HG03280 (cell line): ENCODE data around the gene SLC28A1.

Experiments used
- ATAC-seq: cut with Tn5 transposase; IDR thresholded peaks from one replicate; pipeline ENCODE4 v1.9.1; 2021; ENCODE audit warnings: mild to moderate bottlenecking, moderate library complexity; ENCODE audit not compliant: unreplicated experiment

Gene SLC28A1

DNA sequence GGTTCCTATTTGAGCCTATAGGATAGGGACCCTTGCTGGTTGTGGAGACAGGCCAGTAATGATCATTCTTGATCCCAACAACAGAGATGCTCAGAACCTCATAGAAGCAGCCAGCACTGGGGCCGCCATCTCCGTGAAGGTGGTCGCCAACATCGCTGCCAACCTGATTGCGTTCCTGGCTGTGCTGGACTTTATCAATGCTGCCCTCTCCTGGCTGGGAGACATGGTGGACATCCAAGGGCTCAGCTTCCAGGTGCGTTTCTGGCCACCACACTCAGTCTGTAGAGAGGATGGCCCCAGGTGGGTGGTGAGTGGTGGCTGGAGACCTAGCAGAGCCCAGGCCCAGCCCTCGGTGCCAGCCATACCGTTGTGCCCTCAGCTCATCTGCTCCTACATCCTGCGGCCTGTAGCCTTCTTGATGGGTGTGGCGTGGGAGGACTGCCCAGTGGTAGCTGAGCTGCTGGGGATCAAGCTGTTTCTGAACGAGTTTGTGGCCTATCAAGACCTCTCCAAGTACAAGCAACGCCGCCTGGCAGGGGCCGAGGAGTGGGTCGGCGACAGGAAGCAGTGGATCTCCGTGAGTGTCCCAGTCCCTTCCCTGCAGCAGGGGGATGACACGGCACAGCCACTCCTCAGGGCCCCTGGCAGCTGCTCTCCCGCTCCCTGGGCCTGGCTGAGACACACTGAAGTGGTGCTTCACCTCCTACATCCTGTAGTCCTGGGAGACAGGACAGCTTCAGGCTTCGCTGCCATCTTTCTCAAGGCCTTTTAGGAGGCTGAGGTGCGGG is 50.7 kb downstream of the SLC28A1 start:
- ATAC-seq, result no peak

DNA sequence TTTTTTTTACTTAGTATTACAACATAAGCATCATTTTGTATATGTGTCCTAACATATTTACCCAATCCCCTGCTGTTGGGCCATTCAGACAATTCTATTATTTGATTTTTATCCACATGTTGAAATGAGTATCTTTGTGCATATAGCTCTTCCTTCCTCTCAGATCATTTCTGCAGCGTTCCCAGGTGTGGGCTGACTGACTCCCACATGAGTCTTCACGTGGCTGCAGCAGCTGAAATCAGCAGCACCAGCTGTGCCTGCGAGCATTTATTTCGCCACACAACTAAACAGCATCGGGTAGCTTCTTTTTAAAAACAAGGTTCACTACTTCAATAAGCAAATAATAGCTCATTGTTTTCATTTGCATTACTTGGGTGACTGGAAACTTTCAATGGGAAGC is 52.7 kb downstream of the SLC28A1 start:
- ATAC-seq, result no peak

DNA sequence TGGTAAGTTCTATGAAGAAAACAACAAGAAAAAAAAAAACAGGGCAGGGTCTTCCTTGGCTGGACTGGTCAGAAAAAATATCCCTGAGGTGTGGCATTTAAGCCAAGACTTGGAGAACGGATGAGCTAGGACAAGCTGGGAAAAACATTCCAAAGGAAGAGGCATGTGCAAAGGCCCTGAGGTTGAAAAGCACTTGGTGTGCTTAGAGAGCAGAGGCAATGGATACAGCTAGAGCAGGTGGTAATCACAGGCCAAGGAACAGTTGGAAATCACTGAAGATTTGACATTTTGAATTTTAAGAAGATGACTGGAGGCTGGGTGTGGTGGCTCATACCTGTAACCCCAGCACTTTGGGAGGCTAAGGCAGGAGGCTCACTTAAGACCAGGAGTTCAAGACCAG is 54.3 kb downstream of the SLC28A1 start:
- ATAC-seq, result no peak

DNA sequence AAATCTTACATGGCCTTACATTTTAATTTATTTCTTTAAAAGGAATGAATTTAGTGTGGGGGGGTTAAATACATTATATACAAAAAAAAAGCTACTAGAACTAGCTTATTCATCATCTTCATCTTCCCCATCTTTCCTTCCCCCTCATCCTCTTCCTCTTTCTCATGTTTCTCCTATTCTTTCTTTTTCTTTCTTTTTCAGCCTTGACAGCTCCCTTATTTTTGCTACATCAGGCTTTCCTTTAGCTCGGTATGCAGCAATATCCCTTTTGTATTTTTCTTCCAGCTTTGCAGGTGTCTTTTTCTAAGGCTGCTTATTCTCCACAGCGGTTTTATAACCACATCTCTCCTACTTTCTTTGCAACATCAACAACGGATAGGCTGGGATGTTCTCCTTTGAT is 55.9 kb downstream of the SLC28A1 start:
- no peak for ATAC-seq

DNA sequence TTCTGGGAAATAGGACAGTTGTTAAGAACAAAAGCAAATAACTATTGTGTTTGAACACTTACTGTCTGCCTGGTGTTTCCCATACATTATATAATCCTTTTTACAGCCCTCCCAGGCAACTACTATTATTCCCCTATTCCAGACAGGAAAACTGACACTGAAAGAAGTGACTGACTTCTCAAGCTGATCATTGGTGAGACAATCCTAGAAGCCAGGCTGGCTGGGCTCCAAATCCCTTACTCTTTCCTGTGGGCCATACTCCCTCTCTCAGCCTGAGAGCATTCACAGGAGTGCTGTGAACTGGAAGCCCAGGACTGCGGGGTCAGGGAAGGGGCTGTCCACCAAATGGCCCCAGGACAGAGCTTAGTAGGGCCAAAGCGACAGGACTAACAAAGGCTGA is 58.0 kb downstream of the SLC28A1 start:
- no peak for ATAC-seq

DNA sequence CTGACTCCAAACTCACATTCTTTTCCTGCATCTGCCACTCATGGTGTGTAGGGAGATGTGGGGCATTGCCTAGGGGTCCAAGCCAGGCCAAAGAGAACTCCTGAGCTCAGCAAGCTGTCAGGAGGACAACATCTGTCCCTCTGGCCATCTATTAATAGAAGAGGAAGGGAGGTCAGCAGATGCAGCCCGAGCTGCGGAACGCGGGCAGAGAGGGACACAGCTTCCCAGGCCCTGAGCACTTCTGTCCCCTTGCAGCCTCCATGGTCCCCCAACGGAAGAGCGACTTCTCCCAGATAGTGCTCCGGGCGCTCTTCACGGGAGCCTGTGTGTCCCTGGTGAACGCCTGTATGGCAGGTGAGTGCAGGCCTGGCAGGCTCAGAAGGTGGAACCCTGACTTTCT is 59.8 kb downstream of the SLC28A1 start:
- no peak for ATAC-seq

DNA sequence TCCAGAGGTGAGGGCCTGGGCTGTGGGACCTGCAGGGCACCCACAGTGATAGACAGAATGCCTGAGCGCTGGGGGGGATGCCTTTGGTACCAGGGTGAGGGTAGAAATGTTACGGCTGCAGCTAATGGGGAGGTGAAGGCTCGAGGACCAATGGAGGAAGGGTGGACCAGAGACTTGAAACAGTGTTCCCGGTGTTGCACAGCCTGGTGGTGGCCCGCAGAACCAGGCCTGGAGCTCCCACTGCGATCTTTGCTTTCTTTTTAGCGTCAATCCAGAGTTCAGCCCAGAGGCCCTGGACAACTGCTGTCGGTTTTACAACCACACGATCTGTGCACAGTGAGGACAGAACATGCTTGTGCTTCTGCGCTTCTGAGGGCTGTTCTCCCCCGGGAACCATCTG is 60.4 kb downstream of the SLC28A1 start:
- no peak for ATAC-seq

DNA sequence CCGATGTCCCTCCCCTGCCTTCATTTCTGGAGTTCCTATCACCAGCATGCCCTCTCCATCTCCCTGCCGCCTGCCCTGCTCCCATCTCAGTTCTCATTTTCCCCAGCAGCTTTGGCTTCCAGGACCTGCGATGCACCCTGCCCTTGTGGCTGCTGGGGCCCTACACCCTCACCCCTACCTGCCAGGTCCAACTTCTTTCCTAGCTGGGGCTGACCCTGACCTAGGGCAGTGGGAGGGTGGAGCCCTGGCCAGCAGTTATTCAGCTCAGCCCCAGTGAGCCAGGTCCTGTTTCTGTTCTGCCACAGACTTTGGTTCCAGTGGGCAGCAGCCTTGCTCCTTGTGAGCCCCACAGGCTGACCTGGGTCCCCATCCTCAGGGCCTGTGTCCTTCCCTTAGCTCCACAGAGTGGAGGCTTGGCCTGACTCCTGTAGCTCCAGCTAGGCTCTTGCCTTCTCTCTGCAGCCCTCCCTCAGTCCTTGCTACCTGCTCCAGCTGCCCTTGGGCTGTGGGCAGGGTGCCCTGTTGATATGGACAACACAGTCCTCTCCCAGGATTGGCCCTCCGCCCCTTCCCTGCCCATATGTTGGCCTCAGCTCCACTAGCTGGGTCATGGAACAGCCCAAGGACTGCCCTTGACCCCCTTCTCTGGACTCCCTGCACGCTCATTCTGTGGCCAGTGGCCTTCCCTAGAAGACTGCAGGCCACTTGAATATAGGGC is 62.5 kb downstream of the SLC28A1 start:
- no peak for ATAC-seq

DNA sequence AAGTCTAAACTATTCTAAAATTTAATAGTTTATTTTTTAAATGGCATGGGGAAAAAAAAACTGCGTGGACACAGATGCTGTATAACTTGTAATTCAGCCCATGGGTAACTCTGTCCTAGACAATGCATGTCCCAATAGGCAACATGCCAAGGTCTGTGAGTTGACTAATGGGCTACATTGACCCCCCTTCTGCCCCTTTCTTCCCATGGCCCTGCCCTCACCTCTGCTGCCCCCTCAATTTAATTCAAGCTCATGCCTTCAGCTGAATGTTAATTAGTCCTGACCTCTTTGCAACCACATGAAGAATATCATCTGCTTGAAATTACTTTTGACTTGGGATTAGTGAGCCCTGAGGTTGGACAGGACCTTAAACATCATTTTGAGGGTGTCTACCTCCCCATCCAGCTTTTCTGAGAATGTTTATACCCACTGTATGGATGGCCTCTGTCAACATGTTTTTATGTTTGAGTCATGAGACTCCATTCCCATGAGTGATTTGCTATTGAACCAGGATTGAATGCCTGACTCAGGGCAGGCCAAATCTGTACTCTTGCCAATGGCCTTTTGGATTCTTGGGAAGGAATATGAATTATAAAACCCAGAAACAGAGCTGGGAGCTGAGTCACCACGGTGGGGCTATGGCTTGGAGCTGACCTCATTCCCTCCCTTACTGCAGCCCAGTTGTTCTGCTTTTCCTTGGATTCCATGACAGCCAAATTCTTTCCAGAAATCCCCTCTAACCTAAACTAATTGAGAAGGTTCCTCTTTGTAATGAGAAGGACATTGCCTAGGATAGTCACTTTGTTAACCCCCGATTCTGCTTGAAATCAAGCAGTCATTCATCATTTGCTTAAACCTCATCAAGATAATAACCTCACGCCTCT is 63.7 kb downstream of the SLC28A1 start:
- ATAC-seq, result no peak

DNA sequence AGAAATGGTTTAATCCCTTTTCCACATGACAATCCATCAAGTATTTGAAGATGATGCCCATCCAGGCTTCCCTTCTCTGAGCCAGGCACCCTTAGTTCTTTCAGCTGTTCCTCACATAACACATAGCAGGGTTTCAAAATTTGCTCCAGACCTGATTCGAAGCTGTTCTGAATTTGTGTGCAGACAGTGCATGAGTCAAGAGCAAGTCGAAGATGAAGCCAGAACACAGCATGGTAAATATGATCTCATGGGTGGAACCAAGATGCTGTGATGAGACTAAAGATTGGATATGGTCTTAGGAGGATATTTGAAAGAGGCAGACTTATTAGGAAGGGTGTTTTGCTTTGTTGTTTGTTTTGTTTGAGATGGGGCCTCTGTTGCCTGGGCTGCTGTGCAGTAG is 64.6 kb downstream of the SLC28A1 start:
- no peak for ATAC-seq

DNA sequence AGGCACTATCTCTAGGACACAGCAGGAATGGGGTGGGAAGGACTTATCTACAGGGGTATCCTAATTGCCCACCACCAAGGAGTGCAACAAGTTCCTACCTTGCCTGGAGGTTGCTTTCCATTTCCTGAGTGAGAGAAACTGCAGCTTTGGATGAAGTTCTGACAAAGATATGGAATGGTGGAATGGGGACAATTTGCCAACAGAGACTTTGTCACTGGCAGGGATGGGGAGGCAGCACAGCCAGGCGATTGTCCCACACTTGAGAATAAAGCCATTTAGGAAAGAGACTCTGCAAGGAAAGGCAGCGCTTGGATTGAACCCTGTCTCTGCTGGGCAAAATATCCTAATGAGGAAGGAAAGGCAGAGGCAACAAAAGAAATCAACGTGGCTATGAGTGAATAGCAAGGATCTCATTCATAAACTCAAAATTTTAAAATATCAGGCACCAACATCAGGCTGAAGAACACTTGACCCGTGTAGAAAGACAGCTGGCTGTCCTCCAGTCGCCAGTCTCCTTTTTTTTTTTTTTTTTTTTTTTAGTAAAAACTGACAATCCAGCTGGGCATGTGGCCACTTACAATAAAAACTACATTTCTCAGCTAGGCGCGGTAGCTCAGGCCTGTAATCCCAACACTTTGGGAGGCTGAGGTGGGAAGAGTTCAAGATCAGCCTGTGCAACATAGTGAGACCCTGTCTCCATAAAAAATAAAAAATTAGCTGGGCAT is 65.5 kb downstream of the SLC28A1 start:
- ATAC-seq, result no peak

DNA sequence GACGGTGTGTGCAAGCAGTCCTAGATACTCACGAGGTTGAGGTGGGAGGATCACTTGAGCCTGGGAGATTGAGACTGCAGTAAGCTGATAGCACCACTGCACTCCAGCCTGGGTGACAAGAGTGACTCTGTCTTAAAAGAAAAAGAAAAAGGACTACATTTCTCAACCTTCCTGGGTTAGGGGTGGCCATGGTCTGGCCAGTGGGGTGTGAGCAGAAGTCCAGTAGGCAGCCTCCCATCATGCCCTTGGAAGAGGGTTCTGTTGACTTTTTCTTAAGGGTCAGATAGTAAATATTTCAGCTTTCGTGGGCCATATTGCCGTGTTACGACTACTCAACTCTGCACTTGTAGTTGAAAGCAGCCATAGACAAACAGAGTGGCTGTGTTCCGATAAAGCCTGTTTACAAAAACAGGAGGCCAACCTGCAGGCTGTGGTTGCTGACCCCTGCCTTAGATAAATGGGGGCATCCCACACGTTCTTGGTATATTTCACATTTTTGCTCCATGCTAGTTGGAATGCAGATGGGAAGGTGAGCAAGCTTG is 66.2 kb downstream of the SLC28A1 start:
- no peak for ATAC-seq

DNA sequence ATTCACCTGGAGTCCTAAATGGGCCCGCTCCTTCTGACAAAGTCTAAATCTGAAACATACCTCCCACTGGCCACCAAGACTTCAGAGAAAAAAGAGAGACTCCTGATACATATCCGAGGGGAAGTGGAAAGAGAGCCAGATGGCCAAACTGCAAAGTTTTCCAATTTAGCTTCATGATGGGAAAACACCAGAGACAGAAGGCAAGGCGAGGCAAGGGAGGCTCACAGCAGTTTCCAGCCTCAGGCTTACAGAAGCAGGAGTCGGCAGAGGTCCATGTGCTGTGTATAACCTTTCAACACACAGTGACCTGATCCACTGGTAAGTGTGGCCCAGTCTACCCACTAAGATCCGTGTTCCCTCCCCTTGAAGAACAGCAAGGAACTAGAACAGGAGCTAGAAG is 67.3 kb downstream of the SLC28A1 start:
- no peak for ATAC-seq

DNA sequence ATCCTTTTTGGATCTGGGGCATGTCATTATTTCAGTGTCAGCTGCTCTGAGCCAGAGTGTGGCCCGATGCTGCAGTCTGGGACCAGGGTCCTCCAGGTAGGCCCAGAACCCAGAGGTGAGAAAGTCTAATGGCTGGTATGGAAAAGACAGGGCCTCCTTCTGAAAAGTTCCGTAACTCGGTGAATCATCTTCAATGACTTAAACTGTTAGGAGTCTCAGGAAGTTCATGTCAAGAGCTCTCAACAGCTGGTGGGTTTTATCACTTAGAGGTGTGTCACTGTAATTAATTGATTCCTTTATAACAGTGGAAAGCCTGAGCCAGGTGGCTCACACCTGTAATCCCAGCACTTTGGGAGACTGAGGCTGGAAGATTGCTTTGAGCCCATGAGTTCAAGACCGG is 68.7 kb downstream of the SLC28A1 start:
- no peak for ATAC-seq

DNA sequence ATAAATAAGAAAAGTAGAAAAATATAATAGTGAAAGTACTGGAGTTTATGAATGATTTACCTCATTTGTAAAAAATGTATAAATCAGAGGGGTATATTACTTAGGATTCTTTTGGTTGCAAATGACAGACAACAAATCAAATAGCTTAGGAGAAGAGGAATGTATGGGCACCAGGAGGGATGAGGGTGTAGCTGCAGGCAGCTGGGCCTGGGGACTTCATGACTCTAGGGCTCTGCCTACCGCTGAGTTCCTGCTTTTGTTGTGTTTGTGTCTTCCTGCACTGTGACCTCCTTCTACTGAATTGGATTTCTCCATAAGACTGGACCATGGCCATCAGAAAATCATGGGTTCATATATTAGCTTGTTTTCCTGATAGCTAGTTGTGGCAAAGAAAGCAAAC is 69.3 kb downstream of the SLC28A1 start:
- ATAC-seq, result no peak

DNA sequence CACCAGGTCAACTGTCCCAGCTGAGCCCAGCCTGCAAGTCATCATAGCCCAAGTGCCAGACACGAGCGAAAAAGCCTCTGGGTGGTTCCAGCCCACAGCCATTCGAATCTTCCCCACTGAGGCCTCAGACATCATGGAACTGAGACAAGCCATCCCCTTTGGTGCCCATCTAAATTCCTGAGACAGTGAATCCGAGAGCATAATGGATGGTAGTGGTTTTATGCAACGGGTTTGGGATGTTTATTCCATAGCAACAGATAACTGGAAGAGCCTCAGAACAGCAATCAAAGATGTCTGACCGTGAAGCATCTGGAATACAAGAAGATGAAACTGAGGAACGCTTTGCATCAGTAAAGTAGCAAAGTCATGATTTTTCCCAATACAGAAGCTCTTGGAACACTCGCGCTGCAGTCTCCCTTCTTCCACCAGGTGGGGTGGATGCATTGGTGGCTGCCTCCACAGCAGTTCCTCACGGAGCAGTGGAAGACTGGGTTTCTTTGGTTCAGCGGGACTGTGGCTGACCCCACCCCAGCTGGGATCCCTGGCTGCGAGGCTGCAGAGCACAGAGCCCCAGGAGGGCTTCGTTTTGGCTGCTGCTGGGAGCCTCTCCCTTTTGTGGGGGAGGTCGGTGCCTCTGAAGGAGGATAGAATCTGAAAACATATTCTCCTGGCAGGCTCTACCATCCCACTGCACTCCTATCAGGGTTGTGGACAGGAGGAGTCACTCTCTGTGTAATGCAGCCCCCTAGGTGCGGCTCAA is 70.8 kb downstream of the SLC28A1 start:
- no peak for ATAC-seq

DNA sequence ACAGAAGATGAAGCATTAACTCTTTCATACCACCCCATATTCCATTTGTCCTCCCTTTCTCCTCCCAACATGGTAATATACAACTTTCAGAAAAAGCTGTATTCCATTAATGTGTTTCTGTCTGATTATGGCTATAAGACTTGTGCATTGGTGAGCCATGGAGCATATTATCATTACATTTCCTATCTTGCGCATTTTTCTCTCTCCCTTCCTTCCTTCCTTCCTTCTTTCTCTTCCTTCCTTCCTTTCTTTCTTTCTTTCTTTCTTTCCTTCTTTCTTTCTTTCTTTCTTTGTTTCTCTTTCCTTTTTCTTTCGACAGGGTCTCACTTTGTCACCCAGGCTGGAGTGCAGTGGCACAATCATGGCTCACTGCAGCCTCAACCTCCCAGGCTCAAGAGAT is 71.7 kb downstream of the SLC28A1 start:
- ATAC-seq, result no peak

DNA sequence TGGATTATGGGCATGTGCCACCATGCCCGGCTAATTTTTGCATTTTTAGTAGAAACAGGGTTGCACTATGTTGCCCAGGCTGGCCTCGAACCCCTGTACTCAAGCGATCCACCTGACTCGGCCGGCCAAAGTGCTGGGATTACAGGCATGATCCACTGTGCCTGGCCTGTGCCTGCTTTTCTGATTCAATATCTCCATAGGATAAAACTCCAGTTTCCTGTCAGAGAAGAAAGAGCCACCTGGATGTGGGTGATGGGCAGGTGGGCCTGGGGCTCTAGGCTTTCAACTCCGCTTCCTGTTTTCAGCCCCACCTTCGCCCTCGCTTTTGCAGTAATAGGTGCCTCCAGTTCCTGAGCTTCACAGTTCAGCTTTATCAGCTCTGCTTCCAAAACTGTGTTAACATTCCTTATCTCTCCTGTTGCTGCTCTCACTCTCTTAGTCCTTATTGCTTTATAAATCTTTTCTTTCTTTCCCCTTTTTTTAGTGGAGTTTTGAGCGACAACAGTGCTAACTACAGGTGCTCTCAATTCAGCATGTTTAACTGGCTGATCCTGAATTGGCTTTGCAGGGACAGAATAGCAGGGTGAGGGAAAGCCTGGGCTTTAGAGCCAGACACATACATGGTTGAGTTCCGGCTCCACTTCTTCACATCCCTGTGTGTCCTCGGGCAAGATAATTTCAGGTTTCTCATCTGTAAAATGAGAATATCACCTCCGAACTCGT is 76.1 kb downstream of the SLC28A1 start:
- no peak for ATAC-seq

DNA sequence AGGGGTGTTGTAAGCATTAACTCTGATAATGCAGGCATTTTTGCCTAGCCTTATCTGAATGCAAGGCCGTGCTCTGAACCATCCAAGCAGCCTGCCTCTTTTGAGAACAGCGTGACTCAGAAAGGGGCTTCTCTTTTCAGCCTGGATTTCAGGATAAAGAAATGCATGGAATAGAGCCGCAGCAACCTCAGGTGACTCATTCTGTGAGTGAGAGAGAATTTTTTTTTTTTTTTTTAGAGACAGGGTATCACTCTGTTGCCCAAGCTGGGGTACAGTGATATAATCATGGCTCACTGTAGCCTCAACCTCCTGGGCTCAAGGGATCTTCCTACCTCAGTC is 76.6 kb downstream of the SLC28A1 start:
- ATAC-seq, result no peak
